Ovary (tissue), 9 donors: Measurements from ENCODE around the gene PCED1B. TPM values are rescaled to one million over a fixed set of nuclear protein-coding genes. Genes with fewer than 3 reads are reported as not detected.

ENCODE experiments used
- DNase-seq, 5 donors: peaks; one replicate each; pipeline ENCODE4 v3.0.0-alpha.2; 2019 to 2020
- H3K27ac ChIP-seq, 2 donors: fragments of 200-600 bp; one replicate each; pipeline versions ENCODE4 v1.5.1 to v1.8.0; 2019 to 2022
- H3K27me3 ChIP-seq: fragments of 200-600 bp; one replicate; pipeline ENCODE4 v1.8.0; 2022
- H3K36me3 ChIP-seq: fragments of 200-600 bp; sonication (generic); one replicate; pipeline ENCODE4 v1.5.1; 2019
- H3K4me1 ChIP-seq: one replicate; pipeline ENCODE4 v1.8.1; 2013; ENCODE audit warnings: mild to moderate bottlenecking, moderate library complexity; ENCODE audit not compliant: insufficient read depth
- H3K4me3 ChIP-seq: fragments of 200-600 bp; sonication (generic); one replicate; pipeline ENCODE4 v1.5.1; 2017
- H3K9me3 ChIP-seq, 2 donors: fragments of 200-600 bp in 1 of 2; sonication (generic) in 1 of 2; one replicate each; pipeline versions ENCODE4 v1.5.1 to v1.8.1; 2013 to 2019; ENCODE audit warnings: mild to moderate bottlenecking in 1 of 2, moderate library complexity in 1 of 2
- EP300 ChIP-seq: sonication (generic); formaldehyde crosslinking; IDR thresholded peaks from one replicate; pipeline ENCODE4 v1.6.1; 2017; ENCODE audit warnings: antibody characterized with exemption
- POLR2A ChIP-seq: fragments of 450-650 bp; IDR thresholded peaks from one replicate; pipeline ENCODE4 v1.6.1; 2017; ENCODE audit warnings: antibody characterized with exemption, mild to moderate bottlenecking, moderate library complexity
- WGBS, 3 donors: extraction: QIAGEN DNeasy Blood & Tissue Kit in 1 of 3; methylation state at CpG; one replicate each; pipeline versions ENCODE4 v1.1.5 to v1.1.7; 2013 to 2017; 5-methylcytosine and 5-hydroxymethylcytosine counted together
- intact Hi-C, 4 donors: fragments of 100-400 bp; cut with DNase I; formaldehyde crosslinking; loops; one replicate each; pipeline versions ENCODE4 v1.11.0 to v1.15.1; 2022 to 2023
- polyA plus RNA-seq, 2 donors: library from polyadenylated mRNA; stranded (reverse); fragments of 200-250 nt in 1 of 2; fragments of 350-450 nt in 1 of 2; fragmentation: Illumina TruSeq in 1 of 2; extraction: RNeasy Lipid Tissue Mini Kit (QIAGEN cat#74804) in 1 of 2; gene quantifications; one replicate each; pipeline ENCODE4 v1.2.3, GENCODE V29; 2013 to 2014
- total RNA-seq, 7 donors: library from RNA; depleted of rRNA in 2 of 7; stranded (reverse); fragments of >200 nt in 2 of 7; fragmentation: NEBNext Ultra II Directional in 3 of 7; extraction: Animal tissue kit (Norgen Biotek cat#: 25700) in 3 of 7; gene quantifications; one replicate each; pipeline versions ENCODE4 v1.1.0 to v1.2.4, GENCODE V29; 2016 to 2023
- TF ChIP-seq, protein P1 (sequence below), 3 donors: fragments of 450-650 bp in 2 of 3; fragments of 200-600 bp in 1 of 3; IDR thresholded peaks; one replicate each; pipeline versions ENCODE4 v1.5.1 to v1.8.0; 2016 to 2022; ENCODE audit warnings: antibody characterized with exemption in 3 of 3, mild to moderate bottlenecking in 1 of 3
- donor health status: DM: no; HTN: no; CAD: no; lungs with moderate emphysema.
- donor health status: DM: no; HTN: no; CAD: no.
- donor health status: Bipolar disorder and iron deficiency.
- donor health status: DM: yes; HTN: yes; CAD: no.
- donor health status: DM: no; HTN: no; CAD: no.
- donor health status: DM: yes; HTN: yes; CAD: no.

PCED1B gene
- total and polyA plus RNA-seq, 9 donors: 9.9 to 27.2 (median 13.0) TPM

GRCh38 chr12:47268501-47269454 is 189.4 kb downstream of the PCED1B start:
- DNase-seq: no peak
- no peaks in the 10 kb centered on the region for H3K4me1 ChIP-seq
- no peak overlapping the region for H3K4me3 ChIP-seq
- TF ChIP-seq, protein P1, sequence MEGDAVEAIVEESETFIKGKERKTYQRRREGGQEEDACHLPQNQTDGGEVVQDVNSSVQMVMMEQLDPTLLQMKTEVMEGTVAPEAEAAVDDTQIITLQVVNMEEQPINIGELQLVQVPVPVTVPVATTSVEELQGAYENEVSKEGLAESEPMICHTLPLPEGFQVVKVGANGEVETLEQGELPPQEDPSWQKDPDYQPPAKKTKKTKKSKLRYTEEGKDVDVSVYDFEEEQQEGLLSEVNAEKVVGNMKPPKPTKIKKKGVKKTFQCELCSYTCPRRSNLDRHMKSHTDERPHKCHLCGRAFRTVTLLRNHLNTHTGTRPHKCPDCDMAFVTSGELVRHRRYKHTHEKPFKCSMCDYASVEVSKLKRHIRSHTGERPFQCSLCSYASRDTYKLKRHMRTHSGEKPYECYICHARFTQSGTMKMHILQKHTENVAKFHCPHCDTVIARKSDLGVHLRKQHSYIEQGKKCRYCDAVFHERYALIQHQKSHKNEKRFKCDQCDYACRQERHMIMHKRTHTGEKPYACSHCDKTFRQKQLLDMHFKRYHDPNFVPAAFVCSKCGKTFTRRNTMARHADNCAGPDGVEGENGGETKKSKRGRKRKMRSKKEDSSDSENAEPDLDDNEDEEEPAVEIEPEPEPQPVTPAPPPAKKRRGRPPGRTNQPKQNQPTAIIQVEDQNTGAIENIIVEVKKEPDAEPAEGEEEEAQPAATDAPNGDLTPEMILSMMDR (IDR thresholded peaks at IDR 0.05): no peak
- TF ChIP-seq EP300 (no peak), POLR2A (no peak)
- H3K27ac ChIP-seq: no peak overlapping the region
- no peaks in the 10 kb centered on the region for H3K27me3 ChIP-seq
- H3K36me3 ChIP-seq: no peaks in the 10 kb centered on the region
- intact Hi-C loops: no loop called here
- WGBS, 3 donors: 82 to 89% (median 87%) methylated on average over 13 of the region's 13 CpGs
- H3K9me3 ChIP-seq: no peaks in the 10 kb centered on the region

DNA sequence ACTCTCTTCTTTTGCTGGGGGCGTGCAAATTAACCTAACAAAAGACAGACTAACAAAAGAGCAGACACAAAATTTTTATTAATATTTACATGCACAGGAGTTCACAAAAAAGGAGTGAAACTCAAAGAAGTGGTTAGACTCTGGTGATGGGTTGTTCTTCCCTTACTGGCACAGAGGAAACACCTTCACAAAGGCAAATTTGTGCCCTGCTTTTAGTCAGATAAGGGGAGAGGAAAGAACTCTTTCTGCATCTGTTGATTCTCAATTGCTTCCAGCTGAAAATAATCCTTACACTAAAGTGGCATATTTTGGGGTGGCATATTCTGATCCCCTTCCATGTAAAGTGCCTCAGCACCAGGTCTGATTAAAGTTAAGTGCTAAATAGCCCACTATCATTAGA is 190.5 kb downstream of the PCED1B start:
- H3K4me1 ChIP-seq: no peaks in the 10 kb centered on the region
- no peaks in the 10 kb centered on the region for H3K36me3 ChIP-seq
- H3K27ac ChIP-seq: no peak overlapping the region
- DNase-seq: no peak
- 58 to 80% (median 71%) methylated on average over 1 of the region's 1 CpG for WGBS, 3 donors
- TF ChIP-seq POLR2A: no peak
- TF ChIP-seq EP300: no peak
- TF ChIP-seq, protein P1 (IDR thresholded peaks at IDR 0.05): no peak
- no peak overlapping the region for H3K4me3 ChIP-seq
- H3K27me3 ChIP-seq: no peaks in the 10 kb centered on the region
- intact Hi-C loops: no loop called here
- H3K9me3 ChIP-seq: no peaks in the 10 kb centered on the region

- no peaks in the 10 kb centered on the region for H3K9me3 ChIP-seq
- no peak overlapping the region for H3K27ac ChIP-seq
- WGBS, 3 donors: 80 to 90% (median 85%) methylated on average over 4 of the region's 4 CpGs
- H3K4me1 ChIP-seq: no peaks in the 10 kb centered on the region
- no peaks in the 10 kb centered on the region for H3K36me3 ChIP-seq
- intact Hi-C loops: no loop called here
- TF ChIP-seq POLR2A (no peak), EP300 (no peak)
- TF ChIP-seq, protein P1 (IDR thresholded peaks at IDR 0.05): no peak
- no peaks in the 10 kb centered on the region for H3K27me3 ChIP-seq
- DNase-seq: no peak
- no peak overlapping the region for H3K4me3 ChIP-seq
Observed at GRCh38 chr12:47270782-47271664, 191.6 kb downstream of the PCED1B start.

GRCh38 chr12:47271800-47272239 is 192.4 kb downstream of the PCED1B start:
- Histone ChIP-seq H3K4me3 (no peak overlapping the region), H3K9me3 (no peaks in the 10 kb centered on the region), H3K36me3 (no peaks in the 10 kb centered on the region), H3K27ac (no peak overlapping the region), H3K4me1 (peaks cover under 1% of the 10 kb centered on the region), H3K27me3 (no peaks in the 10 kb centered on the region)
- WGBS, 3 donors: 24 to 41% (median 40%) methylated on average over 2 of the region's 2 CpGs
- TF ChIP-seq EP300: no peak
- TF ChIP-seq POLR2A: no peak
- TF ChIP-seq, protein P1 (IDR thresholded peaks at IDR 0.05): no peak
- intact Hi-C loops: no loop called here
- no peak for DNase-seq
